Activated CD8-positive, alpha-beta memory T cell treated with anti-CD3 and anti-CD28 coated beads, Interleukin-2, amount 10 ng/mL, durations not matched to agents 7 days and 5 days (primary cell): Measurements from ENCODE around the gene HEATR9. TPM values are rescaled to one million over a fixed set of nuclear protein-coding genes. Genes with fewer than 3 reads are reported as not detected.
"Not testable (repeated sequence)": the region's sequence is repeated elsewhere in the genome, so short reads cannot be mapped to it uniquely, and the experiment has no call there.

Experiments
- ATAC-seq: fragments of 150-1000 bp; cut with Tn5 transposase; one replicate; pipeline ENCODE4 v1.10.0; 2021; ENCODE audit warnings: moderate library complexity
- CTCF ChIA-PET: fragments of 350-600 bp; sonication (Branson Sonifier 250); formaldehyde crosslinking; loops from one replicate; lab custom pipeline; 2021; ENCODE audit warnings: antibody characterized with exemption; lab: Charles Lee
- DNase-seq: peaks from one replicate; pipeline ENCODE4 v3.0.0-alpha.2; 2020
- H3K27ac Mint-ChIP-seq: one replicate; pipeline ENCODE4 v1.8.0; 2021; ENCODE audit warnings: mild to moderate bottlenecking, mixed read lengths
- H3K27me3 Mint-ChIP-seq: one replicate; pipeline ENCODE4 v1.8.0; 2021; ENCODE audit warnings: mixed read lengths
- H3K36me3 Mint-ChIP-seq: one replicate; pipeline ENCODE4 v1.8.0; 2021; ENCODE audit warnings: mild to moderate bottlenecking, mixed read lengths
- H3K4me1 Mint-ChIP-seq: one replicate; pipeline ENCODE4 v1.8.0; 2021; ENCODE audit warnings: mixed read lengths
- H3K4me3 Mint-ChIP-seq: one replicate; pipeline ENCODE4 v1.8.0; 2021; ENCODE audit warnings: mild to moderate bottlenecking, moderate library complexity, mixed read lengths
- H3K9me3 Mint-ChIP-seq: one replicate; pipeline ENCODE4 v1.8.0; 2022; ENCODE audit warnings: low read depth, mixed read lengths
- total RNA-seq, 2 experiments: library from RNA; stranded (reverse); gene quantifications; one replicate each; pipeline ENCODE4 v1.2.3, GENCODE V29; 2021

Gene HEATR9
- total RNA-seq, 2 experiments from 2014 or later, result 6.4 to 6.7 TPM

- peaks cover 29% of the 10 kb centered on the region for H3K36me3 Mint-ChIP-seq
- peaks cover 68% of the 10 kb centered on the region for H3K4me1 Mint-ChIP-seq
- CTCF ChIA-PET, result interaction anchor here (1.0 to 16.1 kb wide), 4 partner anchors 15 to 139 kb away, joined by 3 to 254 read pairs (median 4); partner anchors contain the start of gene CCL5
- H3K9me3 Mint-ChIP-seq, result no peaks in the 10 kb centered on the region
- no peak overlapping the region for H3K27ac Mint-ChIP-seq
- ATAC-seq (no peak), DNase-seq (no peak)
- H3K4me3 Mint-ChIP-seq, result no peak overlapping the region
- H3K27me3 Mint-ChIP-seq, result no peaks in the 10 kb centered on the region
Observed at GRCh38 chr17:35903451-35903850, 34.8 kb upstream of the HEATR9 start.

DNA sequence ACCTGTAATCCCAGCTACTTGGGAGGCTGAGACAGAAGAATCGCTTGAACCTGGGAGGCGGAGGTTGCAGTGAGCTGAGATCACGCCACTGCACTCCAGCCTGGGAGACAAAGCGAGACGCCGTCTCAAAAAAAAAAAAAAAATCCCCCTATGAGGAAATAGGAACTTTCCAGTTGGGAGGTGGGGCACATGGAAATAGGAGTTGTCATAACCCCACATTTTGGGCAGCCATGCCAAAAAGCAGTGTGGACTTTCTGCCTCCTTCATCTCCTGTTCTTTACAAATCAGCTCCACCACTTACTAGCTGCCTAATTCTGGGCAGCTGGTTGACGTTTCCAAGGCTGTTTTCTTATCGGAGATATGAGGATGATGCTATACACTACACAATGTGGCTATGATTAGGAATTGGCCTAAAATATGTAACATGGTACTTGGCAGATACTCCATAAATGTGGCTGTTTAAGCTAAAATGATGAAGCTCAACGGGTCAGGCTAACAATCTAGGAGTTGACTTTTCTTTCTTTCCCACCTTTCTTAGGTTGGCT lies 33.0 kb upstream of the HEATR9 start:
- Mint-ChIP-seq H3K4me1 (peaks cover 70% of the 10 kb centered on the region), H3K36me3 (peaks cover 24% of the 10 kb centered on the region), H3K4me3 (no peak overlapping the region), H3K27ac (peak overlapping the region; percentile 91), H3K27me3 (no peaks in the 10 kb centered on the region), H3K9me3 (no peaks in the 10 kb centered on the region)
- DNase-seq, result no peak
- ATAC-seq, result no peak
- CTCF ChIA-PET, result interaction anchor here (1.2 to 16.1 kb wide), 5 partner anchors 10 to 52 kb away, joined by 4 to 254 read pairs (median 5); partner anchors contain the start of gene CCL5

DNA sequence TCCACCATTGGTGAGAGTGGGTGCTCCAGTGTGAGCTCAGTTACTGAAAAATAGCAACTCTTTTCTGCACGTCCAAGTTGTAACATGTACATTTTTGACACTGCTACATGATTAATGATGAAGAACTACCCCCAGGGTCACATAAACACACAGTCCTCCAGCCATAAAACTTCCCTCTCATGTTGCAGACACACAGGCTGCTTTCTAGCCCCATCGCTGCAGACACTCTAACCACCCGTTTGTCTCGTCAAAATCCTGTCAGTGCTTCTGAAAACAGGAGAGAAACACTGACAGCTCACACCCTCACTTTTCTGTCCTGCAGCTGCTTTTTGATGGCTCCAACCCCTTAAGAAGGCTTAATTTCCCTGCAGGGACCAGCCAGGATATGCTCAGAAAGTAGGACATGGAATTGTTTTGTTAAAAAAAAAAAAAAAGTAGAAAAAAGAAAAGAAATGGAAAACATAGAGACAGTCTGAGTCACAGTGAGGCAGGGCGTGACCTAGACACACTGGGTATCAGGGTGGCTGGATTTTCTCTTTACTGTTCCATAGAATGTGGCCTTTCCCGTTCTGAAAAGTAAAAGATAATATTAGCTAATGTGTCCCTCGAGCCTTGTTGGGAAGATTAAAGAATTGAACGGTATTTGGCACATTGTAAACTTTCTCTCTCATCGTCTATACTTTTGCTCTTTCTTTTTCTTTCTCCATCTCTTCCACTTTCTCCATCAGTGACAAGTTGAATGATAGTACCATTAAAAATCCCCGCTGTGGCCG lies 32.2 kb upstream of the HEATR9 start:
- H3K27me3 Mint-ChIP-seq, result no peaks in the 10 kb centered on the region
- H3K4me3 Mint-ChIP-seq, result peak overlapping the region; percentile 66
- peaks cover 19% of the 10 kb centered on the region for H3K36me3 Mint-ChIP-seq
- CTCF ChIA-PET, result interaction anchor here (1.0 to 16.1 kb wide), 9 partner anchors 9 to 248 kb away, joined by 3 to 254 read pairs (median 5); partner anchors contain the start of genes CCL5 and RDM1
- ATAC-seq, result peak; percentile 25
- H3K9me3 Mint-ChIP-seq, result no peaks in the 10 kb centered on the region
- DNase-seq, result peak; percentile 64
- H3K4me1 Mint-ChIP-seq, result peaks cover 75% of the 10 kb centered on the region
- peak overlapping the region; percentile 91 for H3K27ac Mint-ChIP-seq

DNA sequence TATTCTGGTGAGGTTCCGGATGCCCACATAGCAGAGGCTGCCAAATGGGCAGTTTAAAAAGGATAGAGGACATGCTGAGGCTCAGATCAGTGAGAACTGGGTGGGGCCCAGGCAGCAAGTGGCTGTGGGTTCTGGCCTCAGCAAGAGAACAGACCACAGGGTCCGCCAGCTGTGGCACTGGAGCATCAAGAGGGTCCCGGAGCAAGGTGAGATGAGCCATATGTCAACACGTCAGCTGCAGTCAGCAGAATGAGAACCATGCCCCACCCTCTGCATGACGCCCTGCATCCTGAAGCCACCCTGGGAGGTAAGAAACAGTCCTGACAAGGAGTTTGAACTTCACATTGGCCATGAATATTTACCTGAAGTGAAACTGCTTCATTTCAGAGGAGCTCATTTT lies 31.6 kb upstream of the HEATR9 start:
- Mint-ChIP-seq H3K4me3 (peak overlapping the region; percentile 66), H3K9me3 (no peaks in the 10 kb centered on the region), H3K27ac (peak overlapping the region; percentile 91), H3K27me3 (no peaks in the 10 kb centered on the region), H3K36me3 (peaks cover 16% of the 10 kb centered on the region), H3K4me1 (peaks cover 80% of the 10 kb centered on the region)
- DNase-seq (peak; percentile 82), ATAC-seq (peak; percentile 28)
- CTCF ChIA-PET, result interaction anchor here (1.0 to 16.1 kb wide), 8 partner anchors 10 to 248 kb away, joined by 3 to 254 read pairs (median 7); partner anchors contain the start of genes CCL5 and RDM1

GRCh38 chr17:35898283-35899070 lies 29.8 kb upstream of the HEATR9 start:
- H3K9me3 Mint-ChIP-seq, result no peaks in the 10 kb centered on the region
- H3K27me3 Mint-ChIP-seq, result no peaks in the 10 kb centered on the region
- peak overlapping the region; percentile 66 for H3K4me3 Mint-ChIP-seq
- CTCF ChIA-PET, result interaction anchor here (1.0 to 16.1 kb wide), 9 partner anchors 8 to 251 kb away, joined by 3 to 254 read pairs (median 4); partner anchors contain the start of gene CCL5
- ATAC-seq, result peak; percentile 42
- peaks cover 88% of the 10 kb centered on the region for H3K4me1 Mint-ChIP-seq
- H3K36me3 Mint-ChIP-seq, result peaks cover 13% of the 10 kb centered on the region
- peak overlapping the region; percentile 91 for H3K27ac Mint-ChIP-seq
- DNase-seq, result peak; percentile 87

GRCh38 chr17:35897772-35898171 lies 29.1 kb upstream of the HEATR9 start:
- not testable (repeated sequence) for H3K9me3 Mint-ChIP-seq, DNase-seq, H3K36me3 Mint-ChIP-seq, H3K27me3 Mint-ChIP-seq, ATAC-seq
- peak overlapping the region; percentile 63 for H3K4me3 Mint-ChIP-seq
- H3K4me1 Mint-ChIP-seq, result peaks cover 87% of the 10 kb centered on the region
- CTCF ChIA-PET, result interaction anchor here (1.1 to 16.1 kb wide), 4 partner anchors 13 to 295 kb away, joined by 3 to 254 read pairs (median 14); partner anchors contain the start of gene CCL5
- peak overlapping the region; percentile 91 for H3K27ac Mint-ChIP-seq

DNA sequence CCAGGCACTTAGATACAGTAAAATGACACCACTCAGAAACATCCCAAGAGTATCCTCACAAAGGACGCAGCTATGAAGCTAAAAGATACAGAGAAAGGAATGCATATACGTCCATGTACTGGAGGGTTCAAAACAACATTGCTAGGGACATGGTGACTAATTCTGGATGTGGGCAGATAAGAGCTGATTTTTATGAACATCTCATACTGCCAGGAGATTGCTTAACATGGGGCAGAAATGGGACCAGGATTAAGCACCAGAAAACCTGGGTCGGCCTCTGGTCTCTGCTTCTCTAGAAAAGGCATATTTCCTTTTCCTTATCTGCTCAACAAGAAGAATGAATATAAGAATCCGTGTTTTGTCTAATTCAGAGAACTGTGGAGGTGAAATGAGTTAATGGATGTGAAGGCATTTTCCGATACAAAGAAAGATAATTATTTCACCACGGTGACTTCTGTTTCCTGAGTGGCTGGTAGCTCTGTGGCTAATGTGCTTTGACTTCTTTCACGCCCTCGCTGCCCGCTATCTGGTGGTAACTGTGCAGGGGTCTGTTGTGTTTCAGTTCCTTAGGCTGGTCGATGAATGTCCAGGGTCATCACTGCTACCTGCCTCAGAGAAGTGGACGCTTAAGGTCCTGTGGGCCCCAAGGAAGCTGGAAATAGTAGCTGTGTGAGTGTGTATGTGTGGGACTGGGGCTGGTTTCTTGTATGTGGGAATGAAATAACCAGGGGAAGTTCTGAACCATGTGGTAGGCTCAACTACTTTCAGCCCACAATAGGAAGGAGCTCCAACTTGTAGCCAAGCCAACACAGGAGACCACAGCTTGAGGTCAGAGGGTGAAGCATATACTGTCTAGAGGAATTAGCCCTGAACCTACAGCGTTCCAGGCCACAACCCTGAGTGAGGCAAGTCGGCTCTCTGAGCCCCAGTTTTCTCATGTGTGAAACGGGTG lies 27.2 kb upstream of the HEATR9 start:
- peak overlapping the region; percentile 99 for H3K27ac Mint-ChIP-seq
- CTCF ChIA-PET, result interaction anchor here (0.8 to 16.1 kb wide), 7 partner anchors 18 to 132 kb away, joined by 3 to 254 read pairs (median 3); partner anchors contain the start of genes CCL5 and RDM1
- peaks cover 91% of the 10 kb centered on the region for H3K4me1 Mint-ChIP-seq
- ATAC-seq, result peak; percentile 56
- peaks cover 6% of the 10 kb centered on the region for H3K36me3 Mint-ChIP-seq
- H3K9me3 Mint-ChIP-seq, result no peaks in the 10 kb centered on the region
- H3K4me3 Mint-ChIP-seq, result peak overlapping the region; percentile 58
- no peaks in the 10 kb centered on the region for H3K27me3 Mint-ChIP-seq
- peak; percentile 95 for DNase-seq

DNA sequence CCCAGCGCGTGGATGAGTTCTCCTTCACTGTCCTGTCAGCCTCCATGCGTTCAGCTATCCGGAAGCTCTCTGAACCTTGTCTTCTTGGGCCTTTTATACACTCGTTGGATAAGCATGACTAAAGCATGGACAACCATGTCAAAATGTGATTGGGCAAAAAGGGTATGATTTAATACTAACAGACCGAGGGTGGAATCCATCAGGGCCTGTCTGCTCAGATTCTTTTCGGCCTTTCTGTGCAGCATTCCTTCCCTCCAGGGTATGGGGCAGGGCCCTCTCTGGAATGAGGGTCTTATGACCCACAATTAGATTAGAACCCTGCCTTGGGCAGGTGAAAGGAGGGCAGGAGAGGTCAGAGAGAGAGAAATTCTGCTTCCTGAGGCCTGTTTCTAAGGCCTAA lies 25.5 kb upstream of the HEATR9 start:
- H3K4me3 Mint-ChIP-seq, result no peak overlapping the region
- H3K27ac Mint-ChIP-seq, result peak overlapping the region; percentile 35
- DNase-seq (no peak), ATAC-seq (no peak)
- CTCF ChIA-PET, result interaction anchor here (16.1 kb wide), 1 partner anchor 17 kb away, joined by 254 read pairs; the partner anchor contains the start of gene CCL5
- H3K9me3 Mint-ChIP-seq, result no peaks in the 10 kb centered on the region
- H3K36me3 Mint-ChIP-seq, result peaks cover 8% of the 10 kb centered on the region
- peaks cover 91% of the 10 kb centered on the region for H3K4me1 Mint-ChIP-seq
- no peaks in the 10 kb centered on the region for H3K27me3 Mint-ChIP-seq

DNA sequence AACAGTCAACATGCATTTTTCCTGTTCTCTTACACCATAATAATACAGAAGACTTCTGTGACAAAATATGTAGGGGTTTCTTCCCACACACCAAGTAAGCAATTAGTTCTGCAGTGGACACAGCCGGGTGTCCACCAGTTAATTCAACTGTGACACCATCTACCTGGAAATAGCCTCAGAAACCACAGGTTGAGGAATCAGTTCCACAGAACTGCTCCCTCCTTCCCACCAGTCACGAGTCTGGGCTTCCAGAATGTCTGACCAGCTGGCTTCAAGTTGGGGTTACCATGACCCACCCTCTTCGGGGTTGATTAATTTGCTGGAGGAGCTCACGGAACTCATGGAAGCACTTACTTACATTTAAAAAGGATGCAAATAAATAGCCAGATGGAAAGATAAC lies 25.1 kb upstream of the HEATR9 start:
- ATAC-seq, result no peak
- H3K4me1 Mint-ChIP-seq, result peaks cover 91% of the 10 kb centered on the region
- no peaks in the 10 kb centered on the region for H3K9me3 Mint-ChIP-seq
- peak overlapping the region; percentile 35 for H3K27ac Mint-ChIP-seq
- no peaks in the 10 kb centered on the region for H3K27me3 Mint-ChIP-seq
- no peak for DNase-seq
- no peak overlapping the region for H3K4me3 Mint-ChIP-seq
- H3K36me3 Mint-ChIP-seq, result peaks cover 10% of the 10 kb centered on the region
- CTCF ChIA-PET, result interaction anchor here (16.1 kb wide), 1 partner anchor 17 kb away, joined by 254 read pairs; the partner anchor contains the start of gene CCL5

DNA sequence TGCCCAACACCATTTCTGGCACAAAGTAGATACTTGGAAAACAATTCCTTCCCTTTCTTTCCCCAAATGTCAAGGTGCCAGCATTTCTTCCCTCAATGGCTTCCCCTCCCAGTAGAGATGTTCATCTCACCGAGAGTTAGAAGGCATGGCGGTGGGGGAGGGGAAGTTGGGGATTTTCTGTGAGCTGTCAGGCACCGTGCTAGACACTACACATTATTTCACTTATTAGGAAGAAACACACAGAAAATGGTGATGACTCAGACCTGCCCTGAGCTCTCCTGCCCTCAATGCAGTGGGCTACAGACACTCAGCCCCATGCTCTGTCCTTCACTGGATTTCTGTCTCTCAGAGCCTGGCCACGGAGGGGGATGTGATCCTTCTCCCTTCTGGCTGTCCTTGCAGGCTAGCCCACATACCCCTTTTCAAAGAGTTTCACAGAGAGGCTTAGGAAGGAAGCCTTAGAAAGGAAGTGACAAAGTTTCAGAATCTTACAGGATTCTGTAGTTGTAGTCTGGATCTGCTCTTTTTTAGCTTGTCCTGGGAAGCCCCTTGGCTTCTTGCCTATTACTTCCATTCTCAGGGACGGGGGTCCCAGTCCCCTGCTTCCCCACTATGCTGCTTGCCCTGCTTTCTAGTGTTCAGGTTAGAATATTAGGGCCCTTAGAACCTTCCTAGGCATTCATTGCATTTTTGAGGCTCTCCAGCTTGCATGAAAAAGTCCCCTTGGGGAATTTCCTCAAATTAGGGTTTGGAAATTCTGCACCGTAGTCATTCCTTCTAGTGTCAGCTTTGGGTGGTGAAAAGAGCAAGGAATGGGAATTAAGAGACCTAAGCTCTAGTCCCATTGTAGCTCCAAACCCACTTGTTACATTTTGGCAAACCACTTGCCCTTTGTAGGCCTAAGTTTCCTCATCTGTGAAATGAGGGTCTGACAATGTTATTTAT lies 23.7 kb upstream of the HEATR9 start:
- H3K27ac Mint-ChIP-seq, result peak overlapping the region; percentile 90

GRCh38 chr17:35891269-35891668 lies 22.6 kb upstream of the HEATR9 start:
- Mint-ChIP-seq H3K4me1 (peaks cover 84% of the 10 kb centered on the region), H3K27ac (peak overlapping the region; percentile 90), H3K36me3 (peaks cover 11% of the 10 kb centered on the region), H3K9me3 (no peaks in the 10 kb centered on the region), H3K4me3 (peak overlapping the region; percentile 48), H3K27me3 (no peaks in the 10 kb centered on the region)
- CTCF ChIA-PET, result interaction anchor here (1.1 to 16.1 kb wide), 4 partner anchors 9 to 69 kb away, joined by 3 to 254 read pairs (median 14); partner anchors contain the start of genes CCL5 and RDM1
- DNase-seq (no peak), ATAC-seq (no peak)

More for the DNA sequence above, 23.7 kb upstream of the HEATR9 start:
- ATAC-seq, result peak; percentile 29
- H3K27me3 Mint-ChIP-seq, result no peaks in the 10 kb centered on the region
- peak; percentile 77 for DNase-seq
- H3K4me3 Mint-ChIP-seq, result peak overlapping the region; percentile 16
- CTCF ChIA-PET, result interaction anchor here (1.0 to 16.1 kb wide), 7 partner anchors 8 to 128 kb away, joined by 3 to 254 read pairs (median 5); partner anchors contain the start of genes CCL5 and RDM1
- peaks cover 10% of the 10 kb centered on the region for H3K36me3 Mint-ChIP-seq
- H3K9me3 Mint-ChIP-seq, result no peaks in the 10 kb centered on the region
- peaks cover 87% of the 10 kb centered on the region for H3K4me1 Mint-ChIP-seq
